ENCODE measurements around the gene THYN1. TPM values are rescaled to one million over a fixed set of nuclear protein-coding genes. Genes with fewer than 3 reads are reported as not detected.

THYN1 gene
- total and polyA plus RNA-seq, 2 donors (not counting 3 experiments of a cell fraction or from before 2014, with no cell fraction given): 35.7 to 38.0 TPM

DNA sequence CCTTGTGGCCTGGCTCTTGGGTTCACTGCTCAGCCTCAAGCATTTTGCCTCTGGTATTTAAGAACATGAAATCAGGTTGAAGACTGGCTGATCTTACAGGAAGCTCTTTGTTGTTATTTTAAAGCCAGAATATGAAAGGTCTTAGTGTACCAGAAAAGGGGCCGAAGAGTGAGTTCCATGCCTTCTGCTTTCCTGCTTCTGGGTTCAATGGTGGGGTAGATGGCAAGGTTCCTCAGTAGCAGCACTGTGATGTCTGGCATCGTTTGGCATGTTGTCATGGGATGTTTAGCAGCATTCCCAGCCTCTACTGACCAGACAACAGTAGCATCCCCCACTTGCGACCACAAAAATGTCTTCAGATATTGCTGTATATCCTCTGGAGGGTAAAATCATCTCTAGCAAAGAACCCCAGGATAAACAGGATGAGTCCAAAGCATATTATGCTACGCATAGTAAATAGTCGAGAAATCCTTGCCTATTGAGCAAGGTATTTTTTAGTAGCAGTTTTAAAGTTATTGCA, 26.3 kb downstream of the THYN1 start:
- H3K4me2 ChIP-seq (ENCODE audit: insufficient read depth, low read length): peak overlapping the region; percentile 26
- no peak overlapping the region for H3K4me3 ChIP-seq (replicated peaks in 1 of 3; ENCODE audit: insufficient read depth in 1 of 3, low read depth in 1 of 3, low read length in 3 of 3)
- ChIA-PET CTCF (interaction anchor here (1.1 to 3.3 kb wide), 3 partner anchors 17 to 27 kb away, joined by 3 to 21 read pairs (median 7); partner anchors contain the start of gene ACAD8), POLR2A (no interaction called here)
- no TSS peak for BruUV-seq (replicated peaks)
- no peak for FAIRE-seq
- TF ChIP-seq, protein P1, sequence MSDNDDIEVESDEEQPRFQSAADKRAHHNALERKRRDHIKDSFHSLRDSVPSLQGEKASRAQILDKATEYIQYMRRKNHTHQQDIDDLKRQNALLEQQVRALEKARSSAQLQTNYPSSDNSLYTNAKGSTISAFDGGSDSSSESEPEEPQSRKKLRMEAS (IDR thresholded peaks at IDR 0.05; ENCODE audit: insufficient read depth, insufficient read length): no peak
- TF ChIP-seq, protein P2, sequence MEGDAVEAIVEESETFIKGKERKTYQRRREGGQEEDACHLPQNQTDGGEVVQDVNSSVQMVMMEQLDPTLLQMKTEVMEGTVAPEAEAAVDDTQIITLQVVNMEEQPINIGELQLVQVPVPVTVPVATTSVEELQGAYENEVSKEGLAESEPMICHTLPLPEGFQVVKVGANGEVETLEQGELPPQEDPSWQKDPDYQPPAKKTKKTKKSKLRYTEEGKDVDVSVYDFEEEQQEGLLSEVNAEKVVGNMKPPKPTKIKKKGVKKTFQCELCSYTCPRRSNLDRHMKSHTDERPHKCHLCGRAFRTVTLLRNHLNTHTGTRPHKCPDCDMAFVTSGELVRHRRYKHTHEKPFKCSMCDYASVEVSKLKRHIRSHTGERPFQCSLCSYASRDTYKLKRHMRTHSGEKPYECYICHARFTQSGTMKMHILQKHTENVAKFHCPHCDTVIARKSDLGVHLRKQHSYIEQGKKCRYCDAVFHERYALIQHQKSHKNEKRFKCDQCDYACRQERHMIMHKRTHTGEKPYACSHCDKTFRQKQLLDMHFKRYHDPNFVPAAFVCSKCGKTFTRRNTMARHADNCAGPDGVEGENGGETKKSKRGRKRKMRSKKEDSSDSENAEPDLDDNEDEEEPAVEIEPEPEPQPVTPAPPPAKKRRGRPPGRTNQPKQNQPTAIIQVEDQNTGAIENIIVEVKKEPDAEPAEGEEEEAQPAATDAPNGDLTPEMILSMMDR (IDR thresholded peaks at IDR 0.05; ENCODE audit: extremely low read depth in 1 of 2, insufficient read depth in 1 of 2, low read depth in 1 of 2, low read length in 2 of 2): no peak
- no peak for TF ChIP-seq POLR2AphosphoS5 (IDR thresholded peaks at IDR 0.05; ENCODE audit: insufficient read depth, low read depth, low read length)
- TF ChIP-seq POLR2A (IDR thresholded peaks at IDR 0.05; ENCODE audit: low read depth, low read length): no peak
- TF ChIP-seq GATA2 (IDR thresholded peaks at IDR 0.05; ENCODE audit: insufficient read depth, insufficient read length, low read depth, low read length): no peak
- no peak for TF ChIP-seq FOS (IDR thresholded peaks at IDR 0.05; ENCODE audit: borderline replicate concordance, insufficient read depth, low read length)
- TF ChIP-seq EZH2 (IDR thresholded peaks at IDR 0.05; ENCODE audit: borderline replicate concordance, low read depth, low read length, severe bottlenecking): no peak
- no peak for TF ChIP-seq MYC (IDR thresholded peaks at IDR 0.05; ENCODE audit: low read depth, low read length)
- no peak for TF ChIP-seq JUN (IDR thresholded peaks at IDR 0.05; ENCODE audit: borderline replicate concordance, insufficient read depth, insufficient read length, low read depth)
- H3K27me3 ChIP-seq (ENCODE audit: control insufficient read depth in 2 of 2, insufficient read depth in 2 of 2, low read length in 2 of 2): no peaks in the 10 kb centered on the region
- intact Hi-C loops (cut with micrococcal nuclease) (no loop called here), dilution Hi-C loops (cut with MboI; ENCODE audit: extremely low pct_ligation_motif_present, low sequenced_read_pairs) (no loop called here)
- peaks cover 73% of the 10 kb centered on the region for H3K79me2 ChIP-seq (ENCODE audit: control insufficient read depth, insufficient read depth, low read length)
- no peak overlapping the region for H2AFZ ChIP-seq (ENCODE audit: low read depth, low read length)
- H4K20me1 ChIP-seq (replicated peaks; ENCODE audit: control insufficient read depth, extremely low read depth, insufficient read depth, low read length): no peaks in the 10 kb centered on the region
- no peaks in the 10 kb centered on the region for H3K9me1 ChIP-seq (replicated peaks; ENCODE audit: control insufficient read depth, extremely low read depth, insufficient read depth, low read length)
- peaks cover 45% of the 10 kb centered on the region for H3K4me1 ChIP-seq (ENCODE audit: control insufficient read depth, extremely low read depth, insufficient read depth, low read length)
- no peaks in the 10 kb centered on the region for H3K36me3 ChIP-seq (ENCODE audit: control insufficient read depth in 2 of 2, extremely low read depth in 1 of 2, insufficient read depth in 2 of 2, low read length in 2 of 2)
- no peaks in the 10 kb centered on the region for H3K9me3 ChIP-seq (replicated peaks; ENCODE audit: control insufficient read depth, insufficient read depth, low read length)
- no peak overlapping the region for H3K9ac ChIP-seq (replicated peaks; ENCODE audit: extremely low read depth, insufficient read depth, low read length)
- no peak overlapping the region for H3K27ac ChIP-seq (ENCODE audit: insufficient read depth, low read depth, low read length)
- DNase-seq (ENCODE audit: low read depth, low spot score): peak; percentile 5

Measured in endothelial cell of umbilical vein (primary cell).